Measurements from ENCODE around the gene SLC6A4.

The SLC6A4 gene

GRCh38 chr17:30234964-30235363 lies 533 bp downstream of the SLC6A4 start:
- TF ChIP-seq TAF1 (IDR thresholded peaks at IDR 0.05; ENCODE audit: borderline replicate concordance, insufficient read depth, low read length) (no peak), SIN3A (IDR thresholded peaks at IDR 0.05; ENCODE audit: borderline replicate concordance, insufficient read depth, low read length) (no peak), FOXP2 (optimal IDR thresholded peaks at IDR 0.05; ENCODE audit: borderline replicate concordance, extremely low read depth, extremely low read length, insufficient read depth) (no peak)
- TF ChIP-seq, protein P1, sequence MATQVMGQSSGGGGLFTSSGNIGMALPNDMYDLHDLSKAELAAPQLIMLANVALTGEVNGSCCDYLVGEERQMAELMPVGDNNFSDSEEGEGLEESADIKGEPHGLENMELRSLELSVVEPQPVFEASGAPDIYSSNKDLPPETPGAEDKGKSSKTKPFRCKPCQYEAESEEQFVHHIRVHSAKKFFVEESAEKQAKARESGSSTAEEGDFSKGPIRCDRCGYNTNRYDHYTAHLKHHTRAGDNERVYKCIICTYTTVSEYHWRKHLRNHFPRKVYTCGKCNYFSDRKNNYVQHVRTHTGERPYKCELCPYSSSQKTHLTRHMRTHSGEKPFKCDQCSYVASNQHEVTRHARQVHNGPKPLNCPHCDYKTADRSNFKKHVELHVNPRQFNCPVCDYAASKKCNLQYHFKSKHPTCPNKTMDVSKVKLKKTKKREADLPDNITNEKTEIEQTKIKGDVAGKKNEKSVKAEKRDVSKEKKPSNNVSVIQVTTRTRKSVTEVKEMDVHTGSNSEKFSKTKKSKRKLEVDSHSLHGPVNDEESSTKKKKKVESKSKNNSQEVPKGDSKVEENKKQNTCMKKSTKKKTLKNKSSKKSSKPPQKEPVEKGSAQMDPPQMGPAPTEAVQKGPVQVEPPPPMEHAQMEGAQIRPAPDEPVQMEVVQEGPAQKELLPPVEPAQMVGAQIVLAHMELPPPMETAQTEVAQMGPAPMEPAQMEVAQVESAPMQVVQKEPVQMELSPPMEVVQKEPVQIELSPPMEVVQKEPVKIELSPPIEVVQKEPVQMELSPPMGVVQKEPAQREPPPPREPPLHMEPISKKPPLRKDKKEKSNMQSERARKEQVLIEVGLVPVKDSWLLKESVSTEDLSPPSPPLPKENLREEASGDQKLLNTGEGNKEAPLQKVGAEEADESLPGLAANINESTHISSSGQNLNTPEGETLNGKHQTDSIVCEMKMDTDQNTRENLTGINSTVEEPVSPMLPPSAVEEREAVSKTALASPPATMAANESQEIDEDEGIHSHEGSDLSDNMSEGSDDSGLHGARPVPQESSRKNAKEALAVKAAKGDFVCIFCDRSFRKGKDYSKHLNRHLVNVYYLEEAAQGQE (IDR thresholded peaks at IDR 0.05; ENCODE audit: insufficient read depth in 1 of 2, low read depth in 2 of 2, low read length in 2 of 2) = no peak

DNA sequence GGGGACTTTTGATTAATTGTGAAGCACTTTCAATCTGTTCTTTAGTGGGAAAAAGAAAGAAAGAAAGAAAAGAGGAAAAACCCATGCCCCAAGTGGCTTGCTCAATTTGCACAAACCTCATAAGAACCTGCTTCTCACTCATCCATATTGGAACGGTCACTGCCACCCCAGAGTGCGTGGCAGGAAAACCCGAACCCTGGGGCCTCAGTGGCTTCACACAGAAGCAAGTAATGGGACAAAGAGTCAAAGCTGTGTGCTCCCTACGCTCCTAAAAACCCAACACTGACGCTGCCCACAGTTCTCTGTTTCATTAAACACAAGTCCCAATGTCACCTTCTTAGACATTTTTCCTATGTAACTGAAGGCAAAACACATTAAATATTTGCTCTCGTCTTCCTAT lies 1.2 kb downstream of the SLC6A4 start:
- TF ChIP-seq SIN3A (IDR thresholded peaks at IDR 0.05; ENCODE audit: borderline replicate concordance, insufficient read depth, low read length) (no peak), FOXP2 (optimal IDR thresholded peaks at IDR 0.05; ENCODE audit: borderline replicate concordance, extremely low read depth, extremely low read length, insufficient read depth) (no peak), POLR2AphosphoS5 (IDR thresholded peaks at IDR 0.05; ENCODE audit: low read depth, low read length) (no peak), TAF1 (IDR thresholded peaks at IDR 0.05; ENCODE audit: borderline replicate concordance, insufficient read depth, low read length) (no peak)
- TF ChIP-seq, protein P1 (IDR thresholded peaks at IDR 0.05; ENCODE audit: insufficient read depth in 1 of 2, low read depth in 2 of 2, low read length in 2 of 2) = no peak

GRCh38 chr17:30232824-30233427 lies 2.6 kb downstream of the SLC6A4 start:
- no peak for TF ChIP-seq FOXP2 (optimal IDR thresholded peaks at IDR 0.05; ENCODE audit: borderline replicate concordance, extremely low read depth, extremely low read length, insufficient read depth)
- no peak for TF ChIP-seq TAF1 (IDR thresholded peaks at IDR 0.05; ENCODE audit: borderline replicate concordance, insufficient read depth, low read length)
- TF ChIP-seq, protein P1 (IDR thresholded peaks at IDR 0.05; ENCODE audit: insufficient read depth in 1 of 2, low read depth in 2 of 2, low read length in 2 of 2) = no peak
- TF ChIP-seq SIN3A (IDR thresholded peaks at IDR 0.05; ENCODE audit: borderline replicate concordance, insufficient read depth, low read length) = no peak
- TF ChIP-seq POLR2AphosphoS5 (IDR thresholded peaks at IDR 0.05; ENCODE audit: low read depth, low read length) = no peak

DNA sequence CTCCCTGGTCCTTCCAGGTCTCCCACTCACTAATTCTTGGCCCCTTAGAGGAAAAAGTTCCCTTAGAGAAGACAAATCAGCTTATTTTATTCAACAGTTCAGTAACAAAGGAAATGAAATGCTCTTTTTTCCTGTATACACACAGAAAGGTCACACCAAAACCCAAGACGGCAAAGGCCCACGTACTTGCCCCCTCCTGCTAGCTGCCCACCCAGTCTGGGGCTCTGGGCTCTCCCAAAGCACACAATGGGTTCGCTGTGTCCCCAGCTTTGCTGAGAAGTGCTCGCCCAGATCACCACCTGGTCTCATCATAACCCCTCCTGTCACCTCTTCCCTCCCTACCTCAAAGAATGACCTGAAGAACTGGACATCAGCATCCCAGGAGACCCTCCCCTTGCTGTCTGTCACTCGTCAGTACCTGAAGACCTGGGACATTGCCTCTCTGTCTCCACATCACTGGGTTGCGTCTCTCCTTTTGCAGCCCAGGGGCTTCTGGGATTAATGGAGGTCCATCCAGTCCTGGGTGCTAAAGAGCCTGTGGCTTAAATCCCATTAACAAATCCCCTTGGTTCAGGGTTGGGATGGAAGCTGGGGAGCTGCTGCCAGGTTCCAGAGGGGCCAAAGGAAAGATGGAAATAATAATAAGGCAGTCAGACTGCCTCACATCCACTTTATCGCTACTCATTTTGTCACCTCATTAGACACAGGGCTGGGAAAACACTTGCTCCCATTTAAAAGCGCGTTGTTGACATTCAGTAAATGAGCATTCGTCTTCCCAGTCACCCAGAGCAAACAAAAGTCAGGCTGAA lies 3.3 kb downstream of the SLC6A4 start:
- TF ChIP-seq, protein P1 (IDR thresholded peaks at IDR 0.05; ENCODE audit: insufficient read depth in 1 of 2, low read depth in 2 of 2, low read length in 2 of 2) = no peak
- TF ChIP-seq POLR2AphosphoS5 (IDR thresholded peaks at IDR 0.05; ENCODE audit: low read depth, low read length) = no peak
- TF ChIP-seq SIN3A (IDR thresholded peaks at IDR 0.05; ENCODE audit: borderline replicate concordance, insufficient read depth, low read length) = no peak
- TF ChIP-seq TAF1 (IDR thresholded peaks at IDR 0.05; ENCODE audit: borderline replicate concordance, insufficient read depth, low read length) = no peak
